ENCODE data around the gene RASGEF1C.

RASGEF1C gene

GRCh38 chr5:180155365-180155926, 53.6 kb downstream of the RASGEF1C start:
- in situ Hi-C loops (cut with HindIII; ENCODE audit: low sequenced_read_pairs) = no loop called here
- H3K4me3 ChIP-seq (ENCODE audit: low read depth, low read length) = no peak overlapping the region
- DNase-seq (ENCODE audit: low read depth) = no peak

DNA sequence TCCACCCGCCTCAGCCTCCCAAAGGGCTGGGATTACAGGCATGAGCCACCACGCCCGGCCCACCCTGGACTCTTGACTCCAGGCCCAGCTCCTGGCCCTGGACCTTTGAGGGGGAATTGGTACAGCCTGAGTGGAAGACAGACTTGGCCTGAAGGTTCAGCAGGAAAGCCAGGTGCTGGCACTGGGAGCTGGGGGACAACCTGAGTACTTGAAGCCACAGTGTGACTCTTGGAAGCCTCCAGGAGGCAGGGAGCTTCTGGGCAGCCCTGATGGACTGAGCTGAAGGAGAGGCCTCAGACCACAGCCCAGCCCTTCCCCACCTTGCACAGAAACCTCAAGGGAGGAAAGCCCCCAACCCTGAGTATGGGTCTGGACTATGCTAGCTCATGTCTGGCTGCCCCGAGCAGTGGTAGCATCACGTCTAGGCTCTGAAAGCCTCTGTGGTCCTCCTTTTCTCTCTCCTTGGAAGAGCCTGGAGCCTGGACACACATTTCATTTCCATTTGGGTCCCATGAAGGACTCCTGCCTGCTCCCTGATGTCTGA, 54.1 kb downstream of the RASGEF1C start:
- in situ Hi-C loops (cut with HindIII; ENCODE audit: low sequenced_read_pairs) = no loop called here
- no peak for DNase-seq (ENCODE audit: low read depth)
- H3K4me3 ChIP-seq (ENCODE audit: low read depth, low read length) = no peak overlapping the region
- TF ChIP-seq, protein P1, sequence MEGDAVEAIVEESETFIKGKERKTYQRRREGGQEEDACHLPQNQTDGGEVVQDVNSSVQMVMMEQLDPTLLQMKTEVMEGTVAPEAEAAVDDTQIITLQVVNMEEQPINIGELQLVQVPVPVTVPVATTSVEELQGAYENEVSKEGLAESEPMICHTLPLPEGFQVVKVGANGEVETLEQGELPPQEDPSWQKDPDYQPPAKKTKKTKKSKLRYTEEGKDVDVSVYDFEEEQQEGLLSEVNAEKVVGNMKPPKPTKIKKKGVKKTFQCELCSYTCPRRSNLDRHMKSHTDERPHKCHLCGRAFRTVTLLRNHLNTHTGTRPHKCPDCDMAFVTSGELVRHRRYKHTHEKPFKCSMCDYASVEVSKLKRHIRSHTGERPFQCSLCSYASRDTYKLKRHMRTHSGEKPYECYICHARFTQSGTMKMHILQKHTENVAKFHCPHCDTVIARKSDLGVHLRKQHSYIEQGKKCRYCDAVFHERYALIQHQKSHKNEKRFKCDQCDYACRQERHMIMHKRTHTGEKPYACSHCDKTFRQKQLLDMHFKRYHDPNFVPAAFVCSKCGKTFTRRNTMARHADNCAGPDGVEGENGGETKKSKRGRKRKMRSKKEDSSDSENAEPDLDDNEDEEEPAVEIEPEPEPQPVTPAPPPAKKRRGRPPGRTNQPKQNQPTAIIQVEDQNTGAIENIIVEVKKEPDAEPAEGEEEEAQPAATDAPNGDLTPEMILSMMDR (IDR thresholded peaks at IDR 0.05; ENCODE audit: low read depth, low read length, missing control alignments) = no peak

More at GRCh38 chr5:180155365-180155926, 53.6 kb downstream of the RASGEF1C start:
- TF ChIP-seq, protein P1 (IDR thresholded peaks at IDR 0.05; ENCODE audit: low read depth, low read length, missing control alignments) = no peak

- H3K4me3 ChIP-seq (ENCODE audit: low read depth, low read length) = no peak overlapping the region
- in situ Hi-C loops (cut with HindIII; ENCODE audit: low sequenced_read_pairs) = no loop called here
- no peak for DNase-seq (ENCODE audit: low read depth)
- TF ChIP-seq, protein P1 (IDR thresholded peaks at IDR 0.05; ENCODE audit: low read depth, low read length, missing control alignments) = no peak
Observed at GRCh38 chr5:180153991-180154390, 55.0 kb downstream of the RASGEF1C start.

DNA sequence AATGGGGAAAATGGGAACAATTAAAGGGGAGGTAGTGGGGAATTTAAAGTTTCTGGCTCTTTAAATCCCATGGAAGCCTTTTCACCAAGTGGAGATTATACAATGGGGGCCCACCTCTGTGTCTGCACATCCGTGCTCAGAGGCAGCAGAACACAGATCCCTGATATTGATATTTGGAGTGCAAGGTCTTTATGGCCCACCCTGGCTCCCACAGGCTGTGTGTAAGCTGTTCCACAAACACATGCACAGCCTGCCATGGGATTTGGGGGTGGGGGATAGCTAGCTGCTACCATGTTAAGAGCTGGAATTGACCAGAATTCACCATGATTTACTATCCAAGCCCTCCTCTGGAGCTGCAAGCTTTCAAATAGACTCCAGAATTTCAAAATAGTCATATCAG, 55.9 kb downstream of the RASGEF1C start:
- TF ChIP-seq, protein P1 (IDR thresholded peaks at IDR 0.05; ENCODE audit: low read depth, low read length, missing control alignments) = no peak
- in situ Hi-C loops (cut with HindIII; ENCODE audit: low sequenced_read_pairs) = no loop called here
- DNase-seq (ENCODE audit: low read depth) = no peak
- H3K4me3 ChIP-seq (ENCODE audit: low read depth, low read length) = no peak overlapping the region

- in situ Hi-C loops (cut with HindIII; ENCODE audit: low sequenced_read_pairs) = no loop called here
- H3K4me3 ChIP-seq (ENCODE audit: low read depth, low read length) = no peak overlapping the region
- TF ChIP-seq, protein P1 (IDR thresholded peaks at IDR 0.05; ENCODE audit: low read depth, low read length, missing control alignments) = no peak
- DNase-seq (ENCODE audit: low read depth) = no peak
Observed at GRCh38 chr5:180143656-180144364, 65.2 kb downstream of the RASGEF1C start.

DNA sequence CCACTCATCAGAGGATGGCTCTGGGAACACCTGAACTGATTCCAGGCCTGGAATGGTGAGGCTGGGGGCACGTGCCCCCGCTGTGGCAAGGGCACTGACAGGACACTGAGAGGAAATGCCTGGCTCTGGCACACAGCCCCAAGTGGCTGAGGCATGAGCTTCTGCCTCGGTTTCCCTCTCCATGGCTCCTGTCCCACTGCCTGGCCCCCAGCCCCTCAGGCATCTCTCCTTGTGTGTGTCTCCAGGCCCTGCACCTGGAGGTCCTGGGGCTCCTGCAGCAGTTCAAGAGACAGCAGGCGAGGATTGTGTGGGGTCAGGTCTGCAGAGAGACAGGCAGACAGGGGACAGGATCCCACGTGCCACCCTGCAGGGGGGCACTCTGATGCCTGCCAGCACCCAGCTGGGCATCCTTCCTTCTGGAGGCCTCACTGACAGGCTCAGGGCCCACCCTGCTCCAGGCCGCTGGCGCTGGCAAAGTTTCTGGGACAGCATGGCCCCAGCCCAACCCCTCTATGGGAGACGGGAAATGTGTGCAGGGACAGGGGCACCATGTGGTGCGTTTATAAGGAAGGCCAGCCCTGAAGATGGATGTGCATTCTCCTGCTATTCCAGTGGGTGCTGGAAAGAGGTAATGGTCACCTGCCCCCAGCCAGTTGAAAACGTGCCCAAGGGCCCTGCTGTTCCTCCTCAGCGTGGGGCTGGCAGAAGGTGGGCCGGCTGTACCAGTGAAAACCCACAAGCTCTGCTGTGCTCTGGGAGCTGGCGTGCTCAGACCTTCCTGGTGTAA, 66.0 kb downstream of the RASGEF1C start:
- in situ Hi-C loops (cut with HindIII; ENCODE audit: low sequenced_read_pairs) = no loop called here
- no peak overlapping the region for H3K4me3 ChIP-seq (ENCODE audit: low read depth, low read length)
- TF ChIP-seq, protein P1 (IDR thresholded peaks at IDR 0.05; ENCODE audit: low read depth, low read length, missing control alignments) = no peak
- no peak for DNase-seq (ENCODE audit: low read depth)

Measured in astrocyte of the cerebellum (primary cell).